Stimulated activated CD4-positive, alpha-beta T cell treated with anti-CD3 and anti-CD28 coated beads, Interleukin-1b, Interleukin-23, amount 100 ng/mL, for 24 hours (primary cell): ENCODE measurements around the gene CCL4L2.
"Not testable (repeated sequence)": the region's sequence is repeated elsewhere in the genome, so short reads cannot be mapped to it uniquely, and the experiment has no call there.

Experiments
- DNase-seq, 4 experiments: peaks; one replicate each; pipeline ENCODE4 v3.0.0-alpha.2; 2020; ENCODE audit warnings: low read depth in 4 of 4, low spot score in 1 of 4

Gene CCL4L2

GRCh38 chr17:36210439-36211211 lies at the start of gene CCL4L2:
CCL4L2 (plus strand) TSS chr17:36211063.
- DNase-seq, result not testable (repeated sequence)

- not testable (repeated sequence) for DNase-seq
Observed at GRCh38 chr17:36168836-36169235, 42.0 kb upstream of the CCL4L2 start.

- DNase-seq, result not testable (repeated sequence)
Observed at GRCh38 chr17:36176536-36176935, 34.3 kb upstream of the CCL4L2 start, which contains the start of gene TBC1D3B. TBC1D3B (minus strand) TSS chr17:36176636; CDS start chr17:36175050, 1,586 bp downstream.

- not testable (repeated sequence) for DNase-seq
Observed at GRCh38 chr17:36181446-36182175, 29.3 kb upstream of the CCL4L2 start.

- DNase-seq, result no peak
Observed at GRCh38 chr17:36182176-36183000, 28.5 kb upstream of the CCL4L2 start.

- no peak for DNase-seq
Observed at GRCh38 chr17:36183001-36183971, 27.6 kb upstream of the CCL4L2 start.

- no peak for DNase-seq
Observed at GRCh38 chr17:36184023-36184765, 26.7 kb upstream of the CCL4L2 start.

- DNase-seq, result no peak
Observed at GRCh38 chr17:36185416-36185815, 25.4 kb upstream of the CCL4L2 start.

GRCh38 chr17:36186810-36187763 lies 23.8 kb upstream of the CCL4L2 start:
- DNase-seq, result not testable (repeated sequence)

- DNase-seq, result not testable (repeated sequence)
Observed at GRCh38 chr17:36187943-36188665, 22.8 kb upstream of the CCL4L2 start.

GRCh38 chr17:36188891-36189306 lies 22.0 kb upstream of the CCL4L2 start:
- DNase-seq, result no peak

GRCh38 chr17:36189993-36190392 lies 20.9 kb upstream of the CCL4L2 start:
- DNase-seq, result not testable (repeated sequence)

GRCh38 chr17:36190549-36191330 lies 20.1 kb upstream of the CCL4L2 start:
- DNase-seq, result not testable (repeated sequence)

GRCh38 chr17:36193216-36193775 lies 17.6 kb upstream of the CCL4L2 start:
- DNase-seq, result no peak

- not testable (repeated sequence) for DNase-seq
Observed at GRCh38 chr17:36194147-36194831, 16.6 kb upstream of the CCL4L2 start.
